ENCODE results near the gene WSCD1.

- no peak for TF ChIP-seq CTCF (IDR thresholded peaks at IDR 0.05)
- TF ChIP-seq POLR2A (IDR thresholded peaks at IDR 0.05) = no peak
These were observed 75.8 kb downstream of the WSCD1 start for GRCh38 chr17:6145946-6146345.

Measured in adrenal gland (tissue), 5 donors.